HG02840 (cell line): Measurements from ENCODE around the gene PPEF1.
"Not testable (repeated sequence)": the region's sequence is repeated elsewhere in the genome, so short reads cannot be mapped to it uniquely, and the experiment has no call there.

Experiments
- ATAC-seq: cut with Tn5 transposase; IDR thresholded peaks from one replicate; pipeline ENCODE4 v1.9.1; 2021; ENCODE audit warnings: mild to moderate bottlenecking, moderate library complexity, moderate number of reproducible peaks; ENCODE audit not compliant: unreplicated experiment, low FRiP score

PPEF1 gene

DNA sequence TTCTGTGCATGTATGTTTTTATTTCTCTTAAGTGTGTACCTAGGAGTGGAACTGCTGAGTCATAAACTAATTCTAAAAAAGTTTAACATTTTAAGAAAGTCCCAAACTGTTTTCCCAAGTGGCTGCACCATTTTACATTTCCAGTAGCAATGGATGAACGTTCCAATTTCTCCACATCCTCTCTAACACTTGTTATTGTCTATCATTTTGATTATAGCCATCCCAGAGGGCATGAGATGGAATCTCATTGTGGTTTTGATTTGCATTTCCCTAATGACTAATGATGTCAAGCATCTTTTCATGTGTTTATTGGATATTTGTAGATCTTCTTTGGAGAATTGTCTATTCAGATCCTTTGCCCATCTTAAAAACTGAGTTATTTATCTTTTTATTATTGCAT, 82.5 kb downstream of the PPEF1 start:
- ATAC-seq: no peak

DNA sequence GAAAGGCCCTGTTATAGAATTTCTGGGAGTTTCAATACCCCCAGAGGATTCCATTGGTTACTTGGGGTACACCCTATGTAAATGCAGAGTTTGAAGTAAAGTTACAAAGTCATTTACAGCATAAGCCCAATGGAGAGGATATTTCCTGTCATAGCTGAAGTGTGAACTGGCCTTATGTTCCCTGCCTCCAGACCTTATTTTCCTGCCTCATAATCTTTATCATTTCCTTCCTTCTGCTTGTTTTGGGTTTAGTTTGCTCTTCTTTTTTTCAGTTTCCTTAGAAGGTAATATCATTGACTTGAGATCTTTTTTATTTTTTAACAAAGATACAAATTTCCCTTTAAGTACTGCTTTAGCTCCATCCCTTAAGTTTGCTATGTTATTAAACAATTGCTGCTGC, 85.4 kb downstream of the PPEF1 start:
- no peak for ATAC-seq

DNA sequence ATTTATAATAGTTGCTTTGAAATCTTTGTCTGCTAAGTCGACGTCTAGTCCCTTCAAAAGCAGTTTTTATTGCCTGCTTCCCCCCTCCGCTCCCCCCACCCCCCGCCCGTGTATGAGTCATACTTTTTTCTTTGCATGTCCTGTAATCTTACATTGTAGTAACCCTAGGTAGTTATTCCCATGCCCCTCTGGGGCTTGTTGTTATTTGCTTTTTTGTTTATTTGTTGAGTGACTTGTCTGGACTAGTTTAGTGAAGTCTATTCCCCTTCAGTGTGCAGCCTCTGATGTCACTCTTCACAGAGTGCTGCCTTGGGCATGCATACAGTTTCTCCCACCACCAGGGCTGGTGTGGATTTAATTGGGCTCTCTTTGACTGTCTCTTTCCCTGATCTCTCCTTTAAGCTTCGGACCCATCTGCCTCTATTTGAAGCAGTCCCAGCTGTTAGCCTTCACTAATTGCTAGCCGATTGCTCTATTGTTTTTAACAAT, 86.2 kb downstream of the PPEF1 start:
- no peak for ATAC-seq

DNA sequence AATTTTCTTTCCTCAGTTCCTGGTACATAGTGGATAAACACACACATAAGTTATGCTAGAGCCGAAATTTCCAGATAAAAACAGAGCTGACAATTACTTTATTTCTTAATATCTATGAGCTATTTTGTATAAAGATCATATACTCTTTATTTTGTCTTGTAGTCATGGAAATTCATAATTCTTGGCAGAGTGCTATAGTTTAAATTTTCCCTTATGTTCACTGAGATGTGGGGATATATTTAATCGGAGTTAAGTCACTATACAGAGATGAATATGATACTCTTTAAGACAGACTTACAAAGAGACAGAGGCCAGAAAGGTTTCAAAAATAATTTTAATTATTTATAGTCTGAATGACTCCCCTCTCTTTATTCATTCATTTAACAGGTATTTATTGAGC, 89.7 kb downstream of the PPEF1 start:
- ATAC-seq: no peak

DNA sequence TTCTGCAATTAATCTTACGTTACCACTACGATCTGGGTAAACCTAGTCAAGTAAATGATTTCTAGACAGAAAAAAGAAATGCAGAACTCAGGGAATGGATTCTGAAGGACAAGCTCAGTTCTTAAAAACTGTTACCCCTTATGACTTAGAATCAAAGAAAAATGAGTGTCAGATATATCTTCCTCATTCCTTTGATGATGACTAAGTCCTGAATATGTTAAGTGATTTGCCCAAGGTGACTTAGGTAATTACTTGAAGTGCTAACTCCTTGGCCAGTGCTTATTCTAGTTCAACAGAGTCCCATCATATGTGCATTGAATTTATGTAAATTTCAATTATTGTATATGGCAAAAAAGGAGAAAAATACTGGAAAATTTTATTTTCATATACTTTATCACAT, 92.5 kb downstream of the PPEF1 start:
- ATAC-seq: no peak

DNA sequence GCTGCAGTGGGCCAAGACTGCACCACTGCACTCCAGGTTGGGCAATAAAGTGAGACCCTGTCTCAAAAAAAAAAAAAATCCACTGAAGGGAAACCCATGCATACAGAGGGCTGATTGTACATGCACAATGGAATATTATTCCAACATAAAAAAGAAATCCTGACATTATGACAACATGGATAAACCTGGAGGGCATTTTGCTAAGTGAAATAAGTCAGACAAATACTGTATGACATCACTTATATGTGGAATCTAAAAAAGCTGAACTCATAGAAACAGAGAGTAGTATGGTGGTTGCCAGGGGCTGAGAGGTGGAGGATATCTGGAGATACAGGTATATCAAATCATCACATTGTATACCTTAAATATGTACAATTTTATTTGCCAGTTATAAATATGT, 102.2 kb downstream of the PPEF1 start:
- ATAC-seq: no peak

DNA sequence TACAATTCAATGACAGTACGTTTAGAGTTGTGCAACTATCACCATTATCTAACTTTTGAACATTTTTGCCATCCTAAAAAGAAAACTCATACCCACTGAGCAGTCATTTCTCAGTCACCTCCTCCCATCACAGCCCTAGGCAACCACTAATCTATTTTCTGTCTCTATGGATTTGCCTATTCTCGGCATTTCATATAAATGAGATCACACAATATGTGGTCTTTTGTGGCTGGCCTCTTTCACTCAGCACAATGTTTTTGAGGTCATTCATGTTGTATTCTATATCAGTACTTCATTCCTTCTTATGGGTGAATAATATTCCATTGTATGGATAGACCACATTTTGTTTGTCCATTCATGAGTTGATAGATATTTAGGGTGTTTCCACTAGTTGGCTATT, 103.0 kb downstream of the PPEF1 start:
- no peak for ATAC-seq

DNA sequence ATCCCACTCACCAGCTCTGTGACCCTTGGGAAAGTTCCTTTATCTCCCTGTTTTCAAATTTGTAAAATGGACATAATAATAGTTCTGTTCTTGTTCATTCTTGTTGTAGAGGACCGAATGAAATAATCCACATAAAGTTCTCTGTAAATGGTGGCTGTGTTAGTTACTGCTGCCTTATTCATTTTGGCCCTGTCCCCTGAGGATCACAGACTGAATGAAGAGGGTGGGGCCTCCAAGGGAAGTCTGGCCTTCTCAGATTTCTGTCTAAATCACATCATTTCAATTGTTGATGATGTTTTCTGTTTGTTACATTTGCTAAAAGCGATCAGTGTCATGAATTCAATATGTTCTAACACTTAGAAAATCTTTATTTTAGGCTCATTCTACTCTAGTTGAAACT, 117.9 kb downstream of the PPEF1 start:
- no peak for ATAC-seq

DNA sequence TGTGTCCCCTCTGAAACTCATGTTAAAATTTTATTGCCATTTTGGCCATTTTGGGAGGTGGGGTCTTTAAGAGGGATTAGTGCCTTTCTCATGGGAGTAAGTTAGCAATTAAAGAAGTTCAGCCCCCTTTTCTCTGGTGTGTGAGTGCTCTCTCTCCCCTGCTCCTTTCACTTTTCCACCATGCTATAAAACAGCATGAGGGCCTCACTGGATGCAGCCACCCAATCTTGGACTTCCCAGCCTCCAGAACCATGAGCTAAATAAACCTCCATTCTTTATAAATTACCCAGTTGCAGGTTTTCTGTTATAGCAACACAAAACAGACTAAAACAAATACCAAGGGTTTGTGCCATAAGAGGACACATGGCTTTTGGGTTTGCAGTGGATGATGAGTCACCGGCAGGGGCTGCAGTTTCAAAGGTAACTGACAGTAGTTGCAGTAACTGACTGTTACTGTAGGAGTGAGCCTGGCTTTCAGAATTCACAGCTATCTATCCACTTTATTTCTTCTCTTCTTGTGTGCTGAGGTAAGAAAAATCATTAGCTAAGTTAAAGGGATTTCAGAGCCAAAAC, 121.5 kb downstream of the PPEF1 start:
- no peak for ATAC-seq

DNA sequence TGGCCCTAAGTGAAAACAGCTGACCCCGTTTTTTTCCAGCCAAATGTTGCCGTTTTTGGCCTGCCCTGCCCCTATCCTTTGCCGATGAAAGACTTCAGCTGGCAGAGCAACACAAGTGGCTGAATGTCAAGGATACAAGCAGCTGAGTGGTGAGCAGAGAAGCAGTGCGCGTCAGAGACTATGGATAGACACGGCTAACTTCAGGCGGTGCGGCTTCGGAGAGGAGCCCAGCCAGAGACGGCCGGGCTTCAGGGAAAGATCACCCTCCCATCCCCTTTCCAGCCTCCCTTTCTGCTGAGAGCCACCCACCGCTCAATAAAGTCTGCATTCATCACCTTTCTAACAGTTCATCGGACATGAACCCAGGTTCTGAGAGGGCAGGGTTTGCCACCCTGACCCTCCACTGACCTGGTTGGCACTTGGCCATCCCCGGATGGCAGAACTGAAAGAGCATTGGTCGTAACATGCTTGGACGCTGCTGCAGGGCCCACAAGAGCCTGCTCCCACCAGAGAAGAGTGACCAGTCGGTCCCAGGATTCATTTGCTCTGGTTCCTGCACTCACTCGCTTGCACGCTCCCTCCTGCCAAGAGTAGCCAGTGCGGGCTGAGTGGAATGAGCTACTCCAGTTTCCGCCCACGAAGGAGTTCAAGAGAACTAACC, 125.8 kb downstream of the PPEF1 start:
- ATAC-seq: no peak

DNA sequence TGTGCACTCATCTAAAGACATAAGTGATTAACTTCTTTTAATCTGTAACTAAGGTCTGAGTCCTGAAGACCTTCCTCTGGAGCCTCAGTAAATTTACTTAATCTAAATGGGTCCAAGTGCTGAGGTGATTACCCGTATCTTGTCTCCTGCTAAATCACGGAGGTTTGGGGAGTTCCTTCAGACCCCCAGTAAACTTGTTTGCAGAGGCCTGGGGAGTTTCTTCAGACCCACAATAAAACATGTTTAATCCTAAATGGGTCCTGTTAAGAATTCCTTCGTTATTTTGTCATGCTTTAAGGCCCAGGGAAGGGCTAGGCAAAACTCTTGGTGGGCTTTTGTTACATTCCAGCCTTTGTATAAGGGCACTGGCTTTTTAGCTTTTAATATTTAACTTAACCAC, 140.5 kb downstream of the PPEF1 start:
- ATAC-seq: not testable (repeated sequence)

DNA sequence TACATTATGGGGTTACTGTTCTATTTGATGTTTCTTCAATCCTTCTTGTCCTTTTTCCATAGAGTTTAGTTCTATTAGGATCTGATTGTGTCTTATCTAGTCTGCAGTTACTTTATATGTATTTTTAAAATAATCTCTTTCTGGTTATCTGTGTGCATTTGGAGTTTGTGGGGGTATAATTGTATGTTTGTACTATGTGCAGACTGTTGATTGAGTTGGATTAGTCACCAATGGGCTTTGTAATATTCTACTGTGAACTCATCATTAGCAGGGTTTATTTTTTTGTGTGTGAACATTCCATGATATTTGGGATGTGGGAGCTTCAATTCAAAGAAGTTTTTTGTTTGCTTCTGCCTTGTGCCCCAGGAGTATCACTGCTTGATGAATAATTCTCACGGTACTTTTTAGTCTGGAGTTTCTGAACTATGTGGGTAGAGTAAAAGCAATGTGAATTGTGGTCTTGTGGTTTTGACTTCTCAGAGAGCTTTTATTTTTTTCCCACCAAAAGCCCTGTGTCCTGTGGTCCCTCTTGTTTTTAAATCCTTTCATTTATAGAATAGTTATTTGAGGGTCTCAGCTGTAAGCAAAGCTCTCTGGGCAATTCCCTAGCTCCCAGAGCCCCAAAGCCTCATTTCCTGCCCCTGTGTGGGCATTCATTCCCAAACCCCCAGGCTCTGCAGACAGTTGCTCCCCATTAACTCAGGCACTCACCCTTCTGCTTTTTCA, 148.6 kb downstream of the PPEF1 start:
- peak; percentile 86 for ATAC-seq

DNA sequence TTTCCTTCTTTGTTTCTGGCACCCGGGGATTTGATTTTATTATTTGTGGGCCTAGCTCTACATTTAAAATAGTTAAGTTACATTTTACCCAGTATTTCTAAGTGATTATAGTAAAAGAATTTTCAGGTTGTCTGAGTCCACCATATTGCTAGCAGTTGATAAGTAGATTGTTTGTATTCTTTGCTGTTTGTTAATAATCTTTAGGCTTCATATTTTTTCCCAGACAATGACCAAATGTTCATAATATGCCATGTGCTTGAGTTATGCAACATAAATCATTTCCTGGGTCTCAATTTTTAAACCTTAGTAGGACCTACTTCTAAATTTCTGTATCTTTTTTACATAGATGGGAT, 149.2 kb downstream of the PPEF1 start:
- no peak for ATAC-seq

DNA sequence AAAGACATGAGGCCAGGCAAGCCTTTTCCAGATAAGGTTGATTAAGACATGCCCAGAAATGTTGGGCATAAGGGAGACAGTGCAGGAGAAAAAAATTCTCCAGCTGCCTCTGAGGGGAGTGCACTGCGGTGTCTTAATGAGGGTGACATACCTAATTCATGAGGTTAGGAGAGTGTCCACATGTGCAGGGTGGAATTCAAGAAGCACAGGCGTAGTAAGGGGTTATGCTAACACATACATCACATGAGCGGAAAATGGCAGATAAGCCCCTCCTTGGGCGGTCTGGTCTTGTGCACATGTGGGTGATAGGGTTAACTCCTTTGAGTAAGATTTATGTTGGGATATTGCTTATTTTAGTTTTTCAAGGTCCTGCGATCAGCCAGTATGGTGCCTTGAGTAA, 154.1 kb downstream of the PPEF1 start:
- ATAC-seq: no peak

DNA sequence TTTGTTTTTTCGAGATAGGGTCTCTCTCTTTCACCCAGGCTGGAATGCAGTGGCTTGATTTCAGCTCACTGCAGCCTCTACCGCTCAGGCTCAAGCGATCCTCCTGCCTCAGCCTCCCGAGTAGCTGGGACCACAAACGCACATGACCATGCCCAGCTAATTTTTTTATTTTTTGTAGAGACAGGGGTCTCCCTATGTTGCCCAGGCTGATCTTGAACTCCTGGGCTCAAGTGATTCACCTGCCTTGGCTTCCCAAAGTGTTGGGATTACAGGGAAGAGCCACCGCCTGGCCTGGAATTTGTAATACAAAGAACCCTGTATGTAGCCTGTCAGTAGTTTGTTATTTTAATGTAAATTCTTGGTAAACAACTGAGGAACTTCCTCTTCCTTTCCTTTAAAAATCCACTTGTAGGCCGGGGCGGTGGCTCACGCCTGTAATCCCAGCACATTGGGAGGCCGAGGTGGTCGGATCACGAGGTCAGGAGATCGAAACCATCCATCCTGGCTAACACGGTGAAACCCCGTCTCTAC, 157.0 kb downstream of the PPEF1 start:
- ATAC-seq: no peak

DNA sequence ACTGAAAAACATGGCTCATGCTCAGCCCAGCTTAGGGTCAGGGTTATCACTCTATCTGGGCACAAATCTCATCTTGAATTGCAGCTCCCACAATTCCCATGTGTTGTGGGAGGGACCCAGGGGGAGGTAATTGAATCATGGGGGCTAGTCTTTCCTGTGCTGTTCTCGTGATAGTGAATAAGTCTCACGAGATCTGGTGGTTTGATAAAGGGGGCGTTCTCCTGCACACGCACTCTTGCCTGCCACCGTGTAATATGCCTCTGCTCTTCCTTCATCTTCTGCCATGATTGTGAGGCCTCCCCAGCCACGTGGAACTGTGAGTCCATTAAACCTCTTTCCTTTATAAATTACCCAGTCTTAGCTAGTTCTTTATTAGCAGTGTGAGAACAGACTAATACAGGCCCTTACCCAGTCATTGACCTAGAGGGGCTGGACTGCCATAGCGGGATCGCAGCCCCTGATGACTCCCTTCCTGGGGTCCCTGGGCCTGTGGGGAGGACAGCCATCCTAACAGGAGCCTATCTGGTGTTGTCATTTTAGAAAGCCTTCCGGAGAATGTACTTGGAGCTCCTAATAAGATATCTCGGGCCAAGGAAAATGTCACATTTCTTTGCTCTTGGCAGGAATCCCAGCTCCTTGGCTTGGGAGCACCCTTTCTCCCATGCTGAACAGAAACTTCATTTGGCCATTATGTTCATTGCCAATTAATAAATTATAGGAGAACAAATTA, 163.9 kb downstream of the PPEF1 start:
- ATAC-seq: no peak

DNA sequence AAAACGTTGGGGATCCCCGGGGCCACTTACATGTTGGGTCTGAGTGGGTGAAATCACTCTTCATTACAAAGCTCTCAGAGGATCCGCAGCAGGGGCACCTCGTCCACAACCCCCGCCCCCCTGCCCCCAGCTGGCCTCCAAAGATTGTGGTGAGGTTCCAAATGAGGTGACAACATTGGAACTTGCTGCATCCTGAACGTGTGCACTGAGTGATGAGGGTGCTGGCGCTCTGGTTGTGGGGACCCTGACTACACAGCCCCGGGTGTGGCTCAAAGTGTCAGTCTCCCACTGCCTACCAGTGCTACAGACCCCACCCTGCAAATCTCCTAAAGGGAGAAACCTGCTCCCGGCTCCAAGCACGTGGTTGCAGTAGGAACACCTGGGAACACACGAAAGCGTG, 164.5 kb downstream of the PPEF1 start:
- no peak for ATAC-seq

DNA sequence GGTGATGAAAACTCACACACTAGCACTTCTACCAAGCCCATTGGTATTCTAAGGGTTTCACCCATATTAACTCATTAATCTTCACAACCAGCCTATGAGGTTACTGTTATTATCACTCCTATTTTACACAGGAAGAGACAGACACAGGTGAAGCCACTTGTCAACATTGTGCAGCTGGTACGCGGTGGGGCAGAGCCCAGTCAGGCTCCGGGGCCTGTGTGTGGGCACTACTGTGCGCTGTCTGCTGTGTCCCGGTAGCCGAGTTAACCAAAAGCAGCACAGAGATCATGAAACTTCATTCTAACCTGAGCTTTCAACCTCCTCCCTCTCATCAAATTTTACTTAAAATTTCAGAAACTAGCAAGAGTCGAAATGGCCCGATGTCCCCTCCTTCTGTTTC, 165.2 kb downstream of the PPEF1 start:
- ATAC-seq: no peak

DNA sequence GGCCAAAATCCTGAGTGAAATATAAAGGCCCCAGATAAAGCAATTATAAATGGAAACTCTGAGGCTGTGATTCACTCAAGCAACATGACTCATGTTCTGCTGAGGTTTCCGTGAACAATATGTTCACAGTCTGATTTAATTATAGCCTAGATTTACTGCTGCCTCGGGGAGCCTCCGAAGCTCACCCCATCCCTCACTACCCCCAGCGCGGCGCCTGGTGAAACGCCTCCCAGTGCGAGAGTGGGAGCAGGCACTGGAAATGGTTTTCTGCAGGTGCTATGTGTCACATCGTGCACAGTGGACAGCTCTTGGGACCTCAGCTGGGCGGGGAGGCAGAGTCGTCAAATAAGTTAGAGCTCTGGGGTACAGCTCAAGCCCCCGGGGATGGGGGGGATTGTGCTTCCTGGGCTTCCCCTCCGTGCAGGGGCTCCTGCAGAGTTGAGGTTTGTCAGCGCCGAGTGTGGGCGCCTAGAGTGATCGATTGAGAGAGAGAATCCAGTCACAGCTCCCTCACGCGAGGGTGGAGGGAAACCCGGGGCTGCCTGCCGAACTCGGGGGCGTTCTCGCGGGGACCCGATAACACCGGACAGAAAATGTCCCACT, 165.8 kb downstream of the PPEF1 start:
- no peak for ATAC-seq

DNA sequence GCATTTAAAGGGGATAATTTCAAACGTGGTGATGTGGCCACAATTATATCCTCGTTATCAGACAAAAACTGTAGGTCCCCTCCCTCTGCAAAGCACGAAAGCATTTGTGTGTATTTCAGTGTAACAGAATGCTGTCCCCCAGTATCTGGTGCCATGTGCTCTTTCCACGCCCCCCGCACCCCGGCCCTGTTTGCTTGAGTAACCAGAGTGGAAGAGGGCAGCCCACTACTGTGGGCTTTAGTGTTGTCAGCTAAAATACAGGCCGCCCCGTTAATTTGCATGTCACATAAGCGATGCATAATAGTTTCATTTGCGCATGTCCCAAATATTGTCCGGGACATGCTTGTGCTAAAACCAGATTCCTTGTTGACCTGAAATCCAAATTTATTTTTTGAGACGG, 166.4 kb downstream of the PPEF1 start:
- ATAC-seq: no peak
